ENCODE data around the gene RASL12.
"Not testable (repeated sequence)": the region's sequence is repeated elsewhere in the genome, so short reads cannot be mapped to it uniquely, and the experiment has no call there.

RASL12 gene

GRCh38 chr15:65056868-65057548, 10.8 kb downstream of the RASL12 start:
- Histone ChIP-seq H3K9ac (ENCODE audit: low read length) (no peak overlapping the region), H3K4me1 (ENCODE audit: control insufficient read depth, low read depth, low read length) (no peaks in the 10 kb centered on the region), H3K4me3 (ENCODE audit: low read length) (no peak overlapping the region), H3K36me3 (ENCODE audit: control insufficient read depth, low read depth, low read length) (no peaks in the 10 kb centered on the region), H3K27ac (ENCODE audit: low read length) (no peak overlapping the region), H3K9me3 (ENCODE audit: control insufficient read depth, low read depth, low read length) (no peaks in the 10 kb centered on the region), H3K27me3 (ENCODE audit: control insufficient read depth, insufficient read depth, low read length) (no peaks in the 10 kb centered on the region)

DNA sequence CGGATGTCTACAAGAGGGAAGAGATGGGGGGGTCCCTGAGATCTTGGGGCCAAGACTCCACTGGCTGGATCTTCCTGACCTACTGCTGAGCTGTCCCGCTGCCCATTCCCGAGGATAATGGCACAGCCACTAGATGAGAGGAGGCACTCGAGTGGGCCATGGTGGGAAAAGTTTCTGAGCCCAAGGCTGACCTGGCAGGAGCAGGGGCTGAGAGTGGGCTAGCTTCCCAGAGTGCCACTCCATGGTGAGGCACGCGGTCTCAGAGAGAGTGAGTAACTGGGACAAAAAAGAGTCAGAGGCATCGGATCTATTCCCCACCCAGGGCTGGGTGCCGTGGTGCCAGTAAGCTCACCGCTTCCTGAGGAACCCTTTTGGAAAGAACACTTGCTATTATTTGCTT, 11.7 kb downstream of the RASL12 start:
- H3K27ac ChIP-seq (ENCODE audit: low read length) = no peak overlapping the region
- H3K4me1 ChIP-seq (ENCODE audit: control insufficient read depth, low read depth, low read length) = no peaks in the 10 kb centered on the region
- no peaks in the 10 kb centered on the region for H3K27me3 ChIP-seq (ENCODE audit: control insufficient read depth, insufficient read depth, low read length)
- no peak overlapping the region for H3K9ac ChIP-seq (ENCODE audit: low read length)
- no peaks in the 10 kb centered on the region for H3K36me3 ChIP-seq (ENCODE audit: control insufficient read depth, low read depth, low read length)
- no peaks in the 10 kb centered on the region for H3K9me3 ChIP-seq (ENCODE audit: control insufficient read depth, low read depth, low read length)
- H3K4me3 ChIP-seq (ENCODE audit: low read length) = no peak overlapping the region

GRCh38 chr15:65055201-65055870, 12.5 kb downstream of the RASL12 start:
- no peaks in the 10 kb centered on the region for H3K9me3 ChIP-seq (ENCODE audit: control insufficient read depth, low read depth, low read length)
- no peak overlapping the region for H3K4me3 ChIP-seq (ENCODE audit: low read length)
- H3K27ac ChIP-seq (ENCODE audit: low read length) = no peak overlapping the region
- H3K36me3 ChIP-seq (ENCODE audit: control insufficient read depth, low read depth, low read length) = no peaks in the 10 kb centered on the region
- no peak overlapping the region for H3K9ac ChIP-seq (ENCODE audit: low read length)
- H3K27me3 ChIP-seq (ENCODE audit: control insufficient read depth, insufficient read depth, low read length) = no peaks in the 10 kb centered on the region
- no peaks in the 10 kb centered on the region for H3K4me1 ChIP-seq (ENCODE audit: control insufficient read depth, low read depth, low read length)

DNA sequence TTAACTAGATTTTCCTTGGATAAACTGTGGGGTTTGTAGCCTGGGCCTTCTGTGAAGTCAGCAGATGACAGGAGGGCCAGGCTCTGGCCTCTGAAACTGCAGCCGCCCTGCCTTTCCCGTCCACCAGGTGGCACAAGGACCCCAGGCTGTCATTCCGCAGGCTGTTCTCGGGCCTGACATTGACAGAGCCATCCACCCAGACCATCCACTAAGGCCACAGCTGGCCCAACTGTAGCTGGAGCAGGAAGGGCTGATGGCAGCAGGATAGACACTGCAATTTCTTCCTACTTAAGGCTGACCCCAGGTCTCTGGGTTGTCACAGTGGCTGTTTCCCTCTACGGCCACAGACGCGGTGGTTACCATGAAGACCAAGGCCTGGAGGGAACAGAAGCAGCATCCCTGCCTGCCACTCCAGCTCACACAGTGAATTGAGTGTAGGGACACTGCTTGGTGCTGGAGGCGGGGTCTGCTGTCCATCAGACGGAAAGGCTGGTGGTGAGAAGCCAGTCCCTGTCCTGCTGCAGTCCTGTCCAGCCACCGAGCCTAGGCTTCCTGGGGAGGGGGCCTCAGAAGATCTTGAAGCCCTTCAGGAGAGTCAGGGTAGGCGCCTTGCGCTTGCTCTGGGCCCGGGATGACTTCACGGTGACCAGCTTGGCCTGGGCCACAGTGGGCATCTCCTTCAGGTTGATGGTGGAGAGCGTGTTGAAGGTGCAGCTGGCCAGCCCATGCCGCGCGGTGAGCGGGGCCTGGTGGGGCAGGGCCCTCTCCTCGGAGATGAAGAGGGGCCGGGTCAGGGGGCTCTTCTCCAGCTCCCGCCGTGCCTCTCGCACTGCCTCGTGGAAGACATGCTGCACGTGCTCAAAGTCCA, 13.2 kb downstream of the RASL12 start:
- Histone ChIP-seq H3K27me3 (ENCODE audit: control insufficient read depth, insufficient read depth, low read length) (no peaks in the 10 kb centered on the region), H3K27ac (ENCODE audit: low read length) (no peak overlapping the region), H3K9me3 (ENCODE audit: control insufficient read depth, low read depth, low read length) (no peaks in the 10 kb centered on the region)

GRCh38 chr15:65052956-65053355, 14.8 kb downstream of the RASL12 start:
- Histone ChIP-seq H3K27me3 (ENCODE audit: control insufficient read depth, insufficient read depth, low read length) (no peaks in the 10 kb centered on the region), H3K27ac (ENCODE audit: low read length) (no peak overlapping the region), H3K4me3 (ENCODE audit: low read length) (no peak overlapping the region), H3K9me3 (ENCODE audit: control insufficient read depth, low read depth, low read length) (no peaks in the 10 kb centered on the region), H3K9ac (ENCODE audit: low read length) (no peak overlapping the region), H3K36me3 (ENCODE audit: control insufficient read depth, low read depth, low read length) (no peaks in the 10 kb centered on the region), H3K4me1 (ENCODE audit: control insufficient read depth, low read depth, low read length) (peaks cover 4% of the 10 kb centered on the region)

More for the DNA sequence above, 13.2 kb downstream of the RASL12 start:
- H3K4me3 ChIP-seq (ENCODE audit: low read length) = no peak overlapping the region
- peaks cover 2% of the 10 kb centered on the region for H3K4me1 ChIP-seq (ENCODE audit: control insufficient read depth, low read depth, low read length)
- no peak overlapping the region for H3K9ac ChIP-seq (ENCODE audit: low read length)
- H3K36me3 ChIP-seq (ENCODE audit: control insufficient read depth, low read depth, low read length) = no peaks in the 10 kb centered on the region

- Histone ChIP-seq H3K27ac (ENCODE audit: low read length) (no peak overlapping the region), H3K4me1 (ENCODE audit: control insufficient read depth, low read depth, low read length) (peaks cover 4% of the 10 kb centered on the region), H3K36me3 (ENCODE audit: control insufficient read depth, low read depth, low read length) (no peaks in the 10 kb centered on the region)
Observed at GRCh38 chr15:65051266-65051665, 16.5 kb downstream of the RASL12 start.

GRCh38 chr15:65050270-65050669, 17.5 kb downstream of the RASL12 start:
- H3K27ac ChIP-seq (ENCODE audit: low read length) = no peak overlapping the region
- no peaks in the 10 kb centered on the region for H3K27me3 ChIP-seq (ENCODE audit: control insufficient read depth, insufficient read depth, low read length)
- H3K4me1 ChIP-seq (ENCODE audit: control insufficient read depth, low read depth, low read length) = peaks cover 4% of the 10 kb centered on the region
- no peaks in the 10 kb centered on the region for H3K9me3 ChIP-seq (ENCODE audit: control insufficient read depth, low read depth, low read length)
- H3K9ac ChIP-seq (ENCODE audit: low read length) = no peak overlapping the region
- H3K4me3 ChIP-seq (ENCODE audit: low read length) = no peak overlapping the region
- no peaks in the 10 kb centered on the region for H3K36me3 ChIP-seq (ENCODE audit: control insufficient read depth, low read depth, low read length)

More at GRCh38 chr15:65051266-65051665, 16.5 kb downstream of the RASL12 start:
- Histone ChIP-seq H3K9ac (ENCODE audit: low read length) (no peak overlapping the region), H3K27me3 (ENCODE audit: control insufficient read depth, insufficient read depth, low read length) (no peaks in the 10 kb centered on the region), H3K9me3 (ENCODE audit: control insufficient read depth, low read depth, low read length) (no peaks in the 10 kb centered on the region), H3K4me3 (ENCODE audit: low read length) (no peak overlapping the region)

DNA sequence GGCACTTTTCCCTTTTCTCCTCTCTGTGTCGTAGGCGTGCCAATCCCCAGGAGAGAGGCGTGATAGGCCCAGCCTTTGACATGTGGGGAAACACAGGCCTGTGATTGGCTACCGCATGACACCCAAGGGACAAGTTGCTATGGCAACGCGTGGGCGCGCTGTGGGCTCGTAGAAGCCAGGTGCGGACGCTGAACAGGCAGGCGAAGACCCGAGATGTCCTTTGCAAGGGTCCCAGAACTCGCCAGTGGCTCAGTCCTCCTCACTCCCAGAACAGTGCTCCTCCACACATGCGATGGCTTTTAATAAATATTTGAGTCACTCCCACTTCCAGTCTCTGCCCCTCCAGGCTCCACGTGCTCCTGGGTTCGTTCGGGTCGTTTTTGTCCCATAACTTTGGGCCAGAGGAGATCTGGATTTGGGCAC, 18.4 kb downstream of the RASL12 start:
- H3K9me3 ChIP-seq (ENCODE audit: control insufficient read depth, low read depth, low read length) = no peaks in the 10 kb centered on the region
- H3K36me3 ChIP-seq (ENCODE audit: control insufficient read depth, low read depth, low read length) = no peaks in the 10 kb centered on the region
- H3K4me3 ChIP-seq (ENCODE audit: low read length) = peak overlapping the region; percentile 52
- no peaks in the 10 kb centered on the region for H3K27me3 ChIP-seq (ENCODE audit: control insufficient read depth, insufficient read depth, low read length)
- no peak overlapping the region for H3K27ac ChIP-seq (ENCODE audit: low read length)
- H3K9ac ChIP-seq (ENCODE audit: low read length) = peak overlapping the region; percentile 38
- peaks cover 4% of the 10 kb centered on the region for H3K4me1 ChIP-seq (ENCODE audit: control insufficient read depth, low read depth, low read length)

DNA sequence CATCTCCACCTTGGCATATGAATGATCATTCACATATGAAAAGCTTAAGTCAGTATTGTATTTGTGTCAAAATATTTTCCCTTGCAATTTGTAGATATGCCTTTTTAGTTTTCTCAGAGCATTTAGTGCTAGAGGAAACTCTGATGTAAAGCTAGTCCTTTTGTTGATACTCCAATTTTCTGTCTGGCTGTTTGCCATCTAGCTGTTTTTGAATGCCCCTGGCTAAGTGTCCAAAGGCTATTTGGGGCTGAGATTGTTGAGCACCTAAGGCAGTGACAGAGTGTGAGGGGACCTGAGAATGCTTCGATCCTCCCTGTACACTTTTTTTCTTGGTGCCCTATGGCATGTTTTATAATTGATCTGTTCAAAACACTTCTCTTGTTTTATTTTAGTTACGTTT, 19.6 kb downstream of the RASL12 start:
- Histone ChIP-seq H3K4me1 (ENCODE audit: control insufficient read depth, low read depth, low read length) (peaks cover 4% of the 10 kb centered on the region), H3K9me3 (ENCODE audit: control insufficient read depth, low read depth, low read length) (no peaks in the 10 kb centered on the region)

DNA sequence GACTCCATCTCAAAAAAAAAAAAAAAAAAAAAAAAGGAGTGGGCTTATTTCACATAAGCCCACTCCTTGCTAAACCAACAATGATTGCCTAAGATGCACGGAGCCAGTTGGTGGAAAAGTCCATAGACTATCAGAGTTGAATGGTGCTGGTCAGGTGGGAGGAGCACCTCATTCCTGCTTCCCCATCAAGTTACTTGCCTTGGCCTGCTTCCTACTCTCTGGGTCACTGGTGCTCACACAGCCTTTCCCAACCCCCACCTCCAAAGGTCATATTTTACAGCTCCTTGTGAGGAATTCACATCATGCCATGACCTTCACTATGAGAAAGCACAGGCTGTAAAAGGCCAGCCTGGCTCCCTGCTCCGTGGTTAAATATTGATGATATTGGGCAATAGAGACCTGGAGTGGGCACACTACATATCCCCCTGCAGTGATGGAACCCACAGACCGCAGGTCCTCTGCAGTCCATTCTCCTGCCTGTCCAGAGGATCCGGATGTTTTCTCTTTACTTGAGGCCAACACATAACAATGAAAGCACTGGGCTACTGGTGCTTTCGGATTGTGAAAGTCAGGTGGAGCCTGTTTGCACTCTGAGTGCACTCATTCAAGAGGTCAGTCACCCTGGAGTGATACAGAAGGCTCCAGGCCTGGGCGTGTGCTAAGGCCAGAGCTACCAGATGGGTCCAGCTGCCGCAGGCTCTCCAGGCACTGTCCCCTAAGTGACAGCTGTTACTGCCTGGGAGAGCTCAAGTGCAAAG, 22.9 kb downstream of the RASL12 start, which contains the start of gene SLC51B:
TSS of gene SLC51B (plus strand) at position 664 of the 758 bp plus-strand sequence. CDS start 4,618 bp downstream, outside the sequence.
- H3K36me3 ChIP-seq (ENCODE audit: control insufficient read depth, low read depth, low read length) = no peaks in the 10 kb centered on the region
- H3K27me3 ChIP-seq (ENCODE audit: control insufficient read depth, insufficient read depth, low read length) = no peaks in the 10 kb centered on the region
- no peak within 1 kb of the TSS for H3K9ac ChIP-seq (ENCODE audit: low read length)
- H3K27ac ChIP-seq (ENCODE audit: low read length) = no peak within 1 kb of the TSS
- no peaks in the 10 kb centered on the region for H3K9me3 ChIP-seq (ENCODE audit: control insufficient read depth, low read depth, low read length)
- peaks cover 4% of the 10 kb centered on the region for H3K4me1 ChIP-seq (ENCODE audit: control insufficient read depth, low read depth, low read length)
- H3K4me3 ChIP-seq (ENCODE audit: low read length) = no peak within 1 kb of the TSS

More for the DNA sequence above, 19.6 kb downstream of the RASL12 start:
- Histone ChIP-seq H3K36me3 (ENCODE audit: control insufficient read depth, low read depth, low read length) (no peaks in the 10 kb centered on the region), H3K27me3 (ENCODE audit: control insufficient read depth, insufficient read depth, low read length) (no peaks in the 10 kb centered on the region), H3K27ac (ENCODE audit: low read length) (no peak overlapping the region), H3K9ac (ENCODE audit: low read length) (no peak overlapping the region), H3K4me3 (ENCODE audit: low read length) (no peak overlapping the region)

DNA sequence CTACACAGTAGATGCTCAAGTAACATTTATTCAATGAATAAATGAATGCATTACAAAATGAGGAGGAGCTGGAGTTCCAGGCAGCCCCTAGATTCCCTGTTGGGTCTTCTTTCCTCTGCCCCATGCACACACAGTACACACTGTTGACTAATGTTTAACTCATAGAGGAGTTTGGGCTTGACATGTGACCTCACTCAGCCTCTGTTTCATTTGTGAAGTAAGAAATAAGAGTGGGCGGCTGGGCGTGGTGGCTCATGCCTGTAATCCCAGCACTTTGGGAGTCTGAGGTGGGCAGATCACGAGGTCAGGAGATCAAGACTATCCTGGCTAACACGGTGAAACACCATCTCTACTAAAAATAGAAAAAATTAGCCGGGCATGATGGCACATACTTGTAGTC, 23.6 kb downstream of the RASL12 start:
- H3K4me1 ChIP-seq (ENCODE audit: control insufficient read depth, low read depth, low read length); H3K27me3 ChIP-seq (ENCODE audit: control insufficient read depth, insufficient read depth, low read length); H3K9me3 ChIP-seq (ENCODE audit: control insufficient read depth, low read depth, low read length); H3K27ac ChIP-seq (ENCODE audit: low read length); H3K36me3 ChIP-seq (ENCODE audit: control insufficient read depth, low read depth, low read length); H3K9ac ChIP-seq (ENCODE audit: low read length); H3K4me3 ChIP-seq (ENCODE audit: low read length): not testable (repeated sequence)
